HFFc6 (cell line): ENCODE measurements around the gene YBX3. TPM values are rescaled to one million over a fixed set of nuclear protein-coding genes. Genes with fewer than 3 reads are reported as not detected.

Source experiments
- DNase-seq: peaks from one replicate; pipeline ENCODE4 v3.0.0-alpha.2; 2018
- H3K27ac Mint-ChIP-seq: 2 replicates; pipeline ENCODE4 v1.8.0; 2020; ENCODE audit warnings: mild to moderate bottlenecking, mixed read lengths
- H3K27me3 Mint-ChIP-seq: 2 replicates; pipeline ENCODE4 v1.8.0; 2021; ENCODE audit warnings: mild to moderate bottlenecking, moderate library complexity, mixed read lengths; ENCODE audit not compliant: insufficient read depth
- H3K36me3 Mint-ChIP-seq: 2 replicates; pipeline ENCODE4 v1.8.0; 2021; ENCODE audit warnings: low read depth, mixed read lengths
- H3K4me1 Mint-ChIP-seq: 2 replicates; pipeline ENCODE4 v1.8.0; 2020; ENCODE audit warnings: low read depth, mixed read lengths
- H3K4me3 Mint-ChIP-seq: 2 replicates; pipeline ENCODE4 v1.8.0; 2020; ENCODE audit warnings: mild to moderate bottlenecking, moderate library complexity, mixed read lengths
- H3K9me3 Mint-ChIP-seq: 2 replicates; pipeline ENCODE4 v1.8.0; 2020; ENCODE audit warnings: mild to moderate bottlenecking, mixed read lengths
- total RNA-seq, 6 experiments: library from RNA; stranded (reverse); fragmentation: NEBNext Ultra II Directional; extraction: Animal tissue kit (Norgen Biotek cat#: 25700); gene quantifications; 2 replicates in 1 of 6; 3 replicates in 5 of 6; pipeline ENCODE4 v1.2.3, GENCODE V29; 2021
- TF ChIP-seq, protein P1 (sequence below): fragments of 200-600 bp; sonication (generic); IDR thresholded peaks from 2 replicates; pipeline ENCODE4 v1.5.0; 2021; ENCODE audit warnings: antibody characterized with exemption, mild to moderate bottlenecking

The YBX3 gene
- total RNA-seq, 6 experiments from 2014 or later: 202 to 251 (median 218) TPM

- TF ChIP-seq, protein P1, sequence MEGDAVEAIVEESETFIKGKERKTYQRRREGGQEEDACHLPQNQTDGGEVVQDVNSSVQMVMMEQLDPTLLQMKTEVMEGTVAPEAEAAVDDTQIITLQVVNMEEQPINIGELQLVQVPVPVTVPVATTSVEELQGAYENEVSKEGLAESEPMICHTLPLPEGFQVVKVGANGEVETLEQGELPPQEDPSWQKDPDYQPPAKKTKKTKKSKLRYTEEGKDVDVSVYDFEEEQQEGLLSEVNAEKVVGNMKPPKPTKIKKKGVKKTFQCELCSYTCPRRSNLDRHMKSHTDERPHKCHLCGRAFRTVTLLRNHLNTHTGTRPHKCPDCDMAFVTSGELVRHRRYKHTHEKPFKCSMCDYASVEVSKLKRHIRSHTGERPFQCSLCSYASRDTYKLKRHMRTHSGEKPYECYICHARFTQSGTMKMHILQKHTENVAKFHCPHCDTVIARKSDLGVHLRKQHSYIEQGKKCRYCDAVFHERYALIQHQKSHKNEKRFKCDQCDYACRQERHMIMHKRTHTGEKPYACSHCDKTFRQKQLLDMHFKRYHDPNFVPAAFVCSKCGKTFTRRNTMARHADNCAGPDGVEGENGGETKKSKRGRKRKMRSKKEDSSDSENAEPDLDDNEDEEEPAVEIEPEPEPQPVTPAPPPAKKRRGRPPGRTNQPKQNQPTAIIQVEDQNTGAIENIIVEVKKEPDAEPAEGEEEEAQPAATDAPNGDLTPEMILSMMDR: no peak
- Mint-ChIP-seq H3K4me1 (peaks cover 12% of the 10 kb centered on the region), H3K27me3 (peaks cover 4% of the 10 kb centered on the region; the same call in 1 of the 2 replicates), H3K36me3 (peaks cover 27% of the 10 kb centered on the region), H3K9me3 (no peaks in the 10 kb centered on the region), H3K4me3 (no peak overlapping the region), H3K27ac (no peak overlapping the region)
- DNase-seq: no peak
Observed at GRCh38 chr12:10697862-10698261, 25.3 kb downstream of the YBX3 start.

DNA sequence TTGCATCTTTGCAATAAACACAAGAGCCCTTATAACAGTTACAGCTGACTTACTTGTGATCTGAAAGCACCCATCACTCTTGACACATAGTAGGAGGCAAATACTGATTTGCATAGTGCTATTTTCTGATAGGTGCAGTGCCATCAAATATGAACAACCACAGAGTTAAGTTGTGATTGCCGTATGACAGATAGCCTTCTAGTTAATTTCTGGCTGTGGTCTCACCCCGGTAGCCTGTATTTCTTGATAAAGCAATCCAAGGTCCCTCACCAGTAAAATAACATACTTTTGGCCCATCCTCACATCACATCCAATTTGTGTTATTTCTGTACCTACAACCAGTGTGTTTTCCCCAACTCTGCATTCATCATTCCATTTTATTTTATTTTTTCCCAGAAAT, 26.0 kb downstream of the YBX3 start:
- H3K4me1 Mint-ChIP-seq: peaks cover 12% of the 10 kb centered on the region
- H3K4me3 Mint-ChIP-seq: no peak overlapping the region
- H3K27me3 Mint-ChIP-seq: peaks cover 4% of the 10 kb centered on the region; the same call in 1 of the 2 replicates
- H3K9me3 Mint-ChIP-seq: no peaks in the 10 kb centered on the region
- DNase-seq: no peak
- TF ChIP-seq, protein P1: no peak
- H3K36me3 Mint-ChIP-seq: peaks cover 27% of the 10 kb centered on the region
- no peak overlapping the region for H3K27ac Mint-ChIP-seq

DNA sequence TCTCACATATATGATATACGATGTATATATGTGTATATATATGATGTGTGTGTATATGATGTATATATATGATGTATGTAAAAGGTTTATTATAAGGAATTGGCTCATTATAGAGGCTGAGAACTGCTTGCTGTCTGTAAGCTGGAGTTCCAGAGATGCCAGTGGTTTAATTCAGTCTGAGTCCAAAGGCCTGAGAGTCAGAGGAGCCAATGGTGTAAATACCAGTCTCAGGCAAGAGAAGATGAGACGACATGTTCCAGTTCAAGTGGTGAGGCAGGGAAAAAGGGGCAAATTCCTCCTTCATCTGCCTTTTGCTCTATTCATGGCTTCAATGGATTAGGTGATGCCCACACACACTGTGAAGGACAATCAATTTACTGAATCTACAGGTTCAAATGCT, 32.2 kb downstream of the YBX3 start:
- no peaks in the 10 kb centered on the region for H3K9me3 Mint-ChIP-seq
- no peak overlapping the region for H3K27ac Mint-ChIP-seq
- H3K4me1 Mint-ChIP-seq: no peaks in the 10 kb centered on the region
- DNase-seq: no peak
- H3K27me3 Mint-ChIP-seq: 0 out of 2 replicates have a peak, but pooled peaks cover 2% of the 10 kb centered on the region
- peaks cover under 1% of the 10 kb centered on the region for H3K36me3 Mint-ChIP-seq
- TF ChIP-seq, protein P1: no peak
- no peak overlapping the region for H3K4me3 Mint-ChIP-seq

DNA sequence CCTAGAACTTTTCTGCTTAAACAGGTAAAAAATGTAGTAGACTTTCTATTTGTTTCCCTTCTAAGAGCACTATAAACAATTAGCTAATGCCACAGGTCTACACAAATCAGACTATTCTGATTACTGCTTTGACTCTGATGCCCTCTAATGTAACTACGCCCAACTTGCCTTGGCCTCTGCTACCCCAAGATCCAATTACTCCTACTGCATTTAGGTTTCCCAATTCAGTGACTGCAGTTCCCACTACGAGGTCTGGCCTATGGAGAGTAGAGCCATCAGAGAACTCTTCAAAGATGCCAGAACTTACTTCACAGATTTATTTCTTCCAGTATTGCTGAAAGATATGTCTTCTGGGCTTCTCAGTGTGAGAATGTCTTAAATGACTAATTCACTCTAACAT, 34.0 kb downstream of the YBX3 start:
- no peaks in the 10 kb centered on the region for H3K36me3 Mint-ChIP-seq
- TF ChIP-seq, protein P1: no peak

DNA sequence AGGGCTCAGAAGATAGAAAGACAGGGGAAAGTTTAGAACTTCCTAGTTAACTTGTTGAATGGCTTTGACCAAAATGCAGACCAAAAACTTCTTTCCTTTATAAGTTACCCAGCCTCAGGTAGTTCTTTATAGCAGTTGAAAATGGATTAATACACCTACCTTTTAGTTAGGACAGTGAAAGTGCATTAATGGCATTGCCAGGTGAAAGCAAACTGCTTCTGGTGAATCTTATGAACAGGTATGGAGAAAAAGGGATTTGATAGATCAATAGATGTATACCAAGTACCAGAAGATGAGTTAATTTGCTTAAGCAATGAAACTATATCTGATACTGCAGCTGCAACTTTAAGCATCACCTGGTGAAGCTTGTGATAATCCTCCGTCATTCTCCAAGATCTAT, 35.1 kb downstream of the YBX3 start:
- H3K4me1 Mint-ChIP-seq: no peaks in the 10 kb centered on the region
- H3K9me3 Mint-ChIP-seq: no peaks in the 10 kb centered on the region
- H3K27ac Mint-ChIP-seq: no peak overlapping the region
- TF ChIP-seq, protein P1: no peak
- no peaks in the 10 kb centered on the region for H3K36me3 Mint-ChIP-seq
- no peak overlapping the region for H3K4me3 Mint-ChIP-seq
- H3K27me3 Mint-ChIP-seq: peaks cover 2% of the 10 kb centered on the region; the same call in 1 of the 2 replicates
- no peak for DNase-seq

More for the DNA sequence above, 34.0 kb downstream of the YBX3 start:
- Mint-ChIP-seq H3K27me3 (peaks cover 2% of the 10 kb centered on the region; the same call in 1 of the 2 replicates), H3K4me3 (no peak overlapping the region), H3K4me1 (no peaks in the 10 kb centered on the region), H3K9me3 (no peaks in the 10 kb centered on the region), H3K27ac (no peak overlapping the region)
- DNase-seq: no peak
